HepG2 (cell line): ENCODE results near the gene ZNF844. TPM values are rescaled to one million over a fixed set of nuclear protein-coding genes. Genes with fewer than 3 reads are reported as not detected.
A peak's percentile ranks its signal among the peaks of the same experiment; 100 is the strongest.

Experiments
- ADNP ChIP-seq: sonication (generic); formaldehyde crosslinking; IDR thresholded peaks from 2 replicates; pipeline ENCODE4 v1.4.0; 2020; ENCODE audit warnings: missing genetic modification reagents
- ATM ChIP-seq: fragments of 450-650 bp; IDR thresholded peaks from 2 replicates; pipeline ENCODE4 v1.7.1; 2017; ENCODE audit warnings: mild to moderate bottlenecking, borderline replicate concordance
- FOXJ3 ChIP-seq: sonication (generic); formaldehyde crosslinking; IDR thresholded peaks from 2 replicates; pipeline ENCODE4 v1.4.0; 2020; ENCODE audit warnings: missing genetic modification reagents, mild to moderate bottlenecking, borderline replicate concordance
- FOXK2 ChIP-seq: fragments of 450-650 bp; IDR thresholded peaks from 2 replicates; pipeline ENCODE4 v1.6.1; 2016
- FOXP1 ChIP-seq, 2 experiments: fragments of 450-650 bp in 1 of 2; IDR thresholded peaks; 2 replicates each; pipeline ENCODE4 v1.6.1; 2017 to 2018; ENCODE audit warnings: antibody characterized with exemption in 1 of 2
- HCFC1 ChIP-seq: fragments of 150-350 bp; IDR thresholded peaks from 2 replicates; pipeline ENCODE4 v1.6.1; 2014; ENCODE audit warnings: low read depth, low read length
- HNRNPK ChIP-seq: fragments of 200-400 bp; formaldehyde crosslinking; IDR thresholded peaks from 2 replicates; pipeline ENCODE4 v1.6.1; 2018; ENCODE audit warnings: low read length, low read depth, moderate library complexity, mild to moderate bottlenecking; ENCODE audit not compliant: poor library complexity, severe bottlenecking
- MED8 ChIP-seq: sonication (generic); formaldehyde crosslinking; IDR thresholded peaks from 2 replicates; pipeline ENCODE4 v1.8.1; 2023; ENCODE audit warnings: mild to moderate bottlenecking, missing genetic modification reagents; ENCODE audit not compliant: insufficient replicate concordance
- NR1H2 ChIP-seq: sonication (generic); formaldehyde crosslinking; IDR thresholded peaks from 2 replicates; pipeline ENCODE4 v1.8.1; 2022; ENCODE audit warnings: low read depth, missing genetic modification reagents, borderline replicate concordance
- RBAK ChIP-seq: sonication (generic); formaldehyde crosslinking; IDR thresholded peaks from 2 replicates; pipeline ENCODE4 v1.5.1; 2020; ENCODE audit warnings: mild to moderate bottlenecking, missing genetic modification reagents
- SOX13 ChIP-seq, 3 experiments: fragments of 450-650 bp in 1 of 3; sonication (generic) in 1 of 3; formaldehyde crosslinking in 1 of 3; IDR thresholded peaks in 2 of 3; conservative IDR thresholded peaks in 1 of 3; 2 replicates each; pipeline versions ENCODE4 v1.5.0 to v1.6.1; 2016 to 2020; ENCODE audit warnings: antibody characterized with exemption in 1 of 3, mild to moderate bottlenecking in 1 of 3, missing compliant biosample characterization in 1 of 3, missing genetic modification reagents in 1 of 3, moderate library complexity in 1 of 3
- SRF ChIP-seq: IDR thresholded peaks from 2 replicates; pipeline ENCODE4 v1.6.1; 2011; ENCODE audit warnings: mild to moderate bottlenecking, low read depth, low read length, moderate library complexity
- ZKSCAN1 ChIP-seq: fragments of 150-350 bp; IDR thresholded peaks from 2 replicates; pipeline ENCODE4 v1.6.1; 2014; ENCODE audit warnings: low read length
- ZNF446 ChIP-seq: sonication (generic); formaldehyde crosslinking; IDR thresholded peaks from 2 replicates; pipeline ENCODE4 v1.5.0; 2020; ENCODE audit warnings: mild to moderate bottlenecking, missing genetic modification reagents
- ZNF75D ChIP-seq: sonication (generic); formaldehyde crosslinking; IDR thresholded peaks from 2 replicates; pipeline ENCODE4 v1.8.1; 2023; ENCODE audit warnings: missing genetic modification reagents, mild to moderate bottlenecking, borderline replicate concordance
- polyA plus RNA-seq, 8 experiments: library from polyadenylated mRNA; depleted of rRNA in 3 of 8; stranded (reverse) in 7 of 8; unstranded in 1 of 8; fragments of >200 nt; fragmentation: Illumina TruSeq in 4 of 8; extraction: Trizol in 4 of 8; gene quantifications; 2 replicates each; pipeline versions ENCODE4 v1.2.1 to v1.2.3, GENCODE V29; 2011 to 2016; ENCODE audit warnings: low read depth in 4 of 8, missing spikeins in 1 of 8, mixed read lengths in 1 of 8; ENCODE audit not compliant: insufficient read depth in 1 of 8
- total RNA-seq, 5 experiments: library from RNA; depleted of rRNA; stranded (reverse); fragments of >200 nt; fragmentation: Illumina TruSeq; extraction: Trizol; gene quantifications; 2 replicates each; pipeline ENCODE4 v1.2.3, GENCODE V29; 2016; ENCODE audit warnings: low read depth in 1 of 5
- TF ChIP-seq, protein P1 (sequence below): sonication (generic); formaldehyde crosslinking; conservative IDR thresholded peaks from 2 replicates; pipeline ENCODE4 v1.4.0; 2020; ENCODE audit warnings: missing genetic modification reagents
- TF ChIP-seq, protein P2 (sequence below): sonication (generic); formaldehyde crosslinking; IDR thresholded peaks from 2 replicates; pipeline ENCODE4 v1.8.1; 2022; ENCODE audit warnings: low read depth, mild to moderate bottlenecking, missing genetic modification reagents
- TF ChIP-seq, protein P3 (sequence below): sonication (generic); formaldehyde crosslinking; IDR thresholded peaks from 2 replicates; pipeline ENCODE4 v1.5.0; 2020; ENCODE audit warnings: missing genetic modification reagents, mild to moderate bottlenecking, borderline replicate concordance
- TF ChIP-seq, protein P4 (sequence below): sonication (generic); formaldehyde crosslinking; IDR thresholded peaks from 2 replicates; pipeline ENCODE4 v1.8.1; 2023; ENCODE audit warnings: mild to moderate bottlenecking, missing genetic modification reagents
- TF ChIP-seq, protein P5 (sequence below): sonication (generic); formaldehyde crosslinking; IDR thresholded peaks from 2 replicates; pipeline ENCODE4 v1.4.0; 2020; ENCODE audit warnings: mild to moderate bottlenecking, missing genetic modification reagents, borderline replicate concordance

Gene ZNF844
- total and polyA plus RNA-seq, 2 of the 13 experiments (the other 11 are each of a cell fraction or from before 2014, with no cell fraction given), result 1.0 to 3.2 TPM

GRCh38 chr19:12064590-12065538, at the start of gene ZNF844 (continued):
- TF ChIP-seq, protein P1, sequence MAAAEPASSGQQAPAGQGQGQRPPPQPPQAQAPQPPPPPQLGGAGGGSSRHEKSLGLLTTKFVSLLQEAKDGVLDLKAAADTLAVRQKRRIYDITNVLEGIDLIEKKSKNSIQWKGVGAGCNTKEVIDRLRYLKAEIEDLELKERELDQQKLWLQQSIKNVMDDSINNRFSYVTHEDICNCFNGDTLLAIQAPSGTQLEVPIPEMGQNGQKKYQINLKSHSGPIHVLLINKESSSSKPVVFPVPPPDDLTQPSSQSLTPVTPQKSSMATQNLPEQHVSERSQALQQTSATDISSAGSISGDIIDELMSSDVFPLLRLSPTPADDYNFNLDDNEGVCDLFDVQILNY, result no peak
- no peak for TF ChIP-seq ADNP (CRISPR knock-in tag)
- no peak for TF ChIP-seq SRF
- TF ChIP-seq, protein P2, sequence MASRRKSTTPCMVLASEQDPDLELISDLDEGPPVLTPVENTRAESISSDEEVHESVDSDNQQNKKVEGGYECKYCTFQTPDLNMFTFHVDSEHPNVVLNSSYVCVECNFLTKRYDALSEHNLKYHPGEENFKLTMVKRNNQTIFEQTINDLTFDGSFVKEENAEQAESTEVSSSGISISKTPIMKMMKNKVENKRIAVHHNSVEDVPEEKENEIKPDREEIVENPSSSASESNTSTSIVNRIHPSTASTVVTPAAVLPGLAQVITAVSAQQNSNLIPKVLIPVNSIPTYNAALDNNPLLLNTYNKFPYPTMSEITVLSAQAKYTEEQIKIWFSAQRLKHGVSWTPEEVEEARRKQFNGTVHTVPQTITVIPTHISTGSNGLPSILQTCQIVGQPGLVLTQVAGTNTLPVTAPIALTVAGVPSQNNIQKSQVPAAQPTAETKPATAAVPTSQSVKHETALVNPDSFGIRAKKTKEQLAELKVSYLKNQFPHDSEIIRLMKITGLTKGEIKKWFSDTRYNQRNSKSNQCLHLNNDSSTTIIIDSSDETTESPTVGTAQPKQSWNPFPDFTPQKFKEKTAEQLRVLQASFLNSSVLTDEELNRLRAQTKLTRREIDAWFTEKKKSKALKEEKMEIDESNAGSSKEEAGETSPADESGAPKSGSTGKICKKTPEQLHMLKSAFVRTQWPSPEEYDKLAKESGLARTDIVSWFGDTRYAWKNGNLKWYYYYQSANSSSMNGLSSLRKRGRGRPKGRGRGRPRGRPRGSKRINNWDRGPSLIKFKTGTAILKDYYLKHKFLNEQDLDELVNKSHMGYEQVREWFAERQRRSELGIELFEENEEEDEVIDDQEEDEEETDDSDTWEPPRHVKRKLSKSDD (CRISPR knock-in tag), result no peak
- TF ChIP-seq, protein P3, sequence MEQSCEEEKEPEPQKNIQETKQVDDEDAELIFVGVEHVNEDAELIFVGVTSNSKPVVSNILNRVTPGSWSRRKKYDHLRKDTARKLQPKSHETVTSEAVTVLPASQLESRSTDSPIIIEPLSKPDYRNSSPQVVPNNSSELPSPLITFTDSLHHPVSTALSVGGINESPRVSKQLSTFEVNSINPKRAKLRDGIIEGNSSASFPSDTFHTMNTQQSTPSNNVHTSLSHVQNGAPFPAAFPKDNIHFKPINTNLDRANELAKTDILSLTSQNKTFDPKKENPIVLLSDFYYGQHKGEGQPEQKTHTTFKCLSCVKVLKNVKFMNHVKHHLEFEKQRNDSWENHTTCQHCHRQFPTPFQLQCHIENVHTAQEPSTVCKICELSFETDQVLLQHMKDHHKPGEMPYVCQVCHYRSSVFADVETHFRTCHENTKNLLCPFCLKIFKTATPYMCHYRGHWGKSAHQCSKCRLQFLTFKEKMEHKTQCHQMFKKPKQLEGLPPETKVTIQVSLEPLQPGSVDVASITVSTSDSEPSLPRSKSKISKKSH (CRISPR knock-in tag), result no peak
- 0 out of 2 replicates have a peak, but pooled peaks have one; percentile 65 for TF ChIP-seq ZNF446 (CRISPR knock-in tag)
- TF ChIP-seq RBAK, result no peak
- no peak for TF ChIP-seq NR1H2 (CRISPR knock-in tag)
- TF ChIP-seq FOXJ3 (CRISPR knock-in tag), result no peak
- TF ChIP-seq MED8, result no peak
- TF ChIP-seq FOXP1 (IDR thresholded peaks at IDR 0.05), result no peak
- no peak for TF ChIP-seq FOXP1 (CRISPR knock-in tag; IDR thresholded peaks at IDR 0.05)
- TF ChIP-seq ZKSCAN1, result no peak
- no peak for TF ChIP-seq HCFC1
- TF ChIP-seq SOX13 (IDR thresholded peaks at IDR 0.05), result no peak
- no peak for TF ChIP-seq SOX13 (CRISPR knock-in tag; conservative IDR thresholded peaks at IDR 0.05 in 1 of 2, IDR thresholded peaks at IDR 0.05 in 1 of 2)
- no peak for TF ChIP-seq ZNF75D (CRISPR knock-in tag)
- no peak for TF ChIP-seq ATM
- no peak for TF ChIP-seq FOXK2
- TF ChIP-seq, protein P4, sequence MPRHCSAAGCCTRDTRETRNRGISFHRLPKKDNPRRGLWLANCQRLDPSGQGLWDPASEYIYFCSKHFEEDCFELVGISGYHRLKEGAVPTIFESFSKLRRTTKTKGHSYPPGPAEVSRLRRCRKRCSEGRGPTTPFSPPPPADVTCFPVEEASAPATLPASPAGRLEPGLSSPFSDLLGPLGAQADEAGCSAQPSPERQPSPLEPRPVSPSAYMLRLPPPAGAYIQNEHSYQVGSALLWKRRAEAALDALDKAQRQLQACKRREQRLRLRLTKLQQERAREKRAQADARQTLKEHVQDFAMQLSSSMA (CRISPR knock-in tag), result no peak
- no peak for TF ChIP-seq HNRNPK
- TF ChIP-seq, protein P5, sequence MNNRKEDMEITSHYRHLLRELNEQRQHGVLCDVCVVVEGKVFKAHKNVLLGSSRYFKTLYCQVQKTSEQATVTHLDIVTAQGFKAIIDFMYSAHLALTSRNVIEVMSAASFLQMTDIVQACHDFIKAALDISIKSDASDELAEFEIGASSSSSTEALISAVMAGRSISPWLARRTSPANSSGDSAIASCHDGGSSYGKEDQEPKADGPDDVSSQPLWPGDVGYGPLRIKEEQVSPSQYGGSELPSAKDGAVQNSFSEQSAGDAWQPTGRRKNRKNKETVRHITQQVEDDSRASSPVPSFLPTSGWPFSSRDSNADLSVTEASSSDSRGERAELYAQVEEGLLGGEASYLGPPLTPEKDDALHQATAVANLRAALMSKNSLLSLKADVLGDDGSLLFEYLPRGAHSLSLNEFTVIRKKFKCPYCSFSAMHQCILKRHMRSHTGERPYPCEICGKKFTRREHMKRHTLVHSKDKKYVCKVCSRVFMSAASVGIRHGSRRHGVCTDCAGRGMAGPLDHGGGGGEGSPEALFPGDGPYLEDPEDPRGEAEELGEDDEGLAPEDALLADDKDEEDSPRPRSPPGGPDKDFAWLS (CRISPR knock-in tag), result no peak
